DMS53 (cell line): Measurements from ENCODE around the gene PIGZ.

ENCODE experiments used
- DNase-seq: peaks from one replicate; lab custom pipeline; 2025; lab: John Stamatoyannopoulos, UW

The PIGZ gene

DNA sequence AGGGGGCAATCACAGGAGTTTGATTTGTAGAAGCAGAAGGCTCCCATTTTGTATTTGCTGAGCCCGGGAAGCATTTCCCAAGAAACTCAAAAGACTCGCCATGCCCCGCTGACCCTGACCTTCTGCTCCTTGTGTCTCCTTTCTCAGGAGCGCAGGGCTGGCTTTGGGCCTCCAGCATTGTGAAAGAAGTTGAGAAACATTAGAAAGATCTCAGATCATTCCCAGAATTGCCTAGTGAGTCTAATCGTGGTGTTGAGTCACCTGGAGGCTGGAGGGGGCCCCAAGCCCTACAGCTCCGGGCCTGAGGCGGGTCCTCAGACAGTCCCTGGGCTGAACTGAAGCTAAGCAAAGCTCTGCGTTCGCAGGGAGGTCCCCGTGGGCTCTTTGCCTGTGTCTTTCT lies 10.9 kb upstream of the PIGZ start:
- no peak for DNase-seq

GRCh38 chr3:196976941-196977340 lies 8.3 kb upstream of the PIGZ start:
- DNase-seq, result no peak

- DNase-seq, result no peak
Measured at GRCh38 chr3:196975349-196975748, 6.7 kb upstream of the PIGZ start.

DNA sequence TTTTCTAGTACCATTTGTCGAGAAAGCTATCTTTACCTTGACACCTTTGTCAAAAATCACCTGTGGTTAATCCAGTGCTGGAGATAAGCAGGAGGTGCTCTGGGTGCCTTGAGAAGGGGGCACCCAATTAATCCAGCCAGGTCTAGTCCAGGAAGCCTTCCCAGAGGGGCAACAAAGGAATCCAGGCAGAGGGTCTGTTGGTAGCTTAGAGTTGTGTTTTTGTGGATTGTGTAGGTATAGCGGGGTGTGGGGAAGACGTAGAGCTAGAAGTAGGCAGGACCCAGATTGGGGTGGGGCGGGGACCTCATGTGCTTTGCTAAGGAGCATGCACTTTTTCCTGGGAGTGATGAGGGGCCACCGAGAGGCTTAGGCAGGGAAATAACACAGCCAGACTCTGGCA lies 6.0 kb upstream of the PIGZ start:
- DNase-seq, result no peak

- DNase-seq, result peak; percentile 20
Measured at GRCh38 chr3:196971094-196971698, 2.6 kb upstream of the PIGZ start.

DNA sequence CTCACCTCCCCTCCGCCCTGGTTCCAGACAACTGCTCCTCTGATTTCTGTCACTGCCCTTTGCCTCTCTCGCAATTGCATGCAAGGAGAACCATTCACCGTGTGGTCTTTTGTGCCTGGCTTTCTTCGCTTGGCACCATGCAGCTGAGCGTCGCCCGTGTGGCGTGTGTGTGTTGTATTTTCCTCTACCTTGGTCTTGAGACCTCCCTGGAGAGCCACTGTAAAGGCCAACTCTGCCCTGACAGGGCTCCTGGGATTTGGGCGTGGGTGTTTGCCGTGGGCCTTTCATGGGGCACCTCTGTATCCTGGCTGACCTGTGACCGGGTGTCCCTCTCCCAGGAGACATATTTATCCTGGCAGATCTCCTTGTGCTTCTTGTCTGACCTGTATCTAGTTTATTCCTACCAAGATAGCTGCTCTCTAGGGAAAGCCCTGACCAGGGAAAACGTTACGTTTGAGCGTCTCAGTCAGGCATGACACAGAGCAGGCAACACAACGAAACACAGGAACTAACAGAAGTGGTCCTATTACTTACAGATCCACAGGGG lies 2.0 kb upstream of the PIGZ start:
- DNase-seq, result peak; percentile 16

GRCh38 chr3:196969660-196970546 lies 1.3 kb upstream of the PIGZ start:
- peak; percentile 74 for DNase-seq

DNA sequence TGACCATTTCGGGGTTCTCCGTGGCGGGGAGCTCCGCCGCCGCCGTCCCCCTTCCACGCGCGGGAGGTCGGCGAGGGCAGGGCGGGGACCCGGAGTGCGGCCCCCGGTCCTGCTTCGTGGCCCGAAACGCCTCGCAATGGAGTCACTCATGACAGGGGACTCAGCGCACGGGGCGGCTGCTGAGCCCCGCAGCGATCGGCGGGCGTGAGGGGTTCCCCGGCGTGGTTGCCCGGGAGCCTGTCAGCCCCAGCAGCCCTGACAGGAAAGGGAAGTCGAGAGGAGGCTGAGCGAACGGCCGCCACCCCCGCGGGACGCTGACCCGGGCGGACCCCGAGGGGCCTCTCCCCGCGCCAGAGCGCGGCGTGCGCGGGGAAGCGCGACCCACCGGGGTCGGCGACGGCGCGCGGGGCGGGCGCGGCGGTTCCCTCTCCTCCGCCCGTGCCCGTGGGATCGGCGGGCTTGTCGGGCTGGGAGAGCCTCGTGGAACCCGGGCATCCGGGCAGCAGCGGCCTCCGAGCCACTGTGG lies 564 bp upstream of the PIGZ start:
- peak; percentile 56 for DNase-seq

DNA sequence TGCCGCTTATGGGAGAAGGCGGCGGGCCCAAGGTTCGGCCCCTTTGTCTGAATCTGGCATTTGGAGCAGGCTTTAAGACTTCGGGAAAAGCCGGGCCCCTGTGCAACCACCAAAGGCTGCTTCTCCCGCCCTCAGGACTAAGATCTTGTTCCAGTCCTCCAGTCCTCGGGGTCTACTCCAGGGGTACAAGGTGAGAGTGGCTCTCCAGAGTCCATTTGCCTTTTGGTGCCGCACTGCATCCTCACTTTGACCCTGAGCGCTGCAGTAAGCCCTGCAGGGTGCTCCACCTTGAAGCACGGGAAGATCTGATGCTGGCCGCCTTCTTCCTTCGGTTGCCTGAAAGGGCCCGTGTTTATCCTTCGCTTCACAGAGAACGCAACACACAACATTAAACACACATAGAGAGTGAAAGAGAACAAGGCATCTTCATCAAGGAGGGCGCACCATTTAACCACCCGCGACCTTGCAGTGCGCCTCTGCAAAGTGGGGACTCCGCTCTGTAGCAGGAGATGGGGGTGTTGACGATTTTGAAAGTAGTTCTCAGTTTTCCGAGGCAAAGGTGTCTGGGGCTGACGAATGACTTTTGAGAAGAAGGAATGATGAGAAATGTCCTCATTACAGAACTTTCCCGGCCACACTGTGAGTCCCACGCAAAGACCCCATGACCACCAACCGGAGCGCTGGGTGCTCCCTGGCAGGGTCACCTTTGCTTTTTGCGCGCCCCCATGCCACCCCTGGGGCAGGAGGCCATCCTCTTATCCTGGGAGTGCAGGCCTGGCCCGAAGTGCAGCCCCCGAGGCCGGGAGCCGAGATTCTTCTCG lies 1.0 kb downstream of the PIGZ start:
- DNase-seq, result no peak

DNA sequence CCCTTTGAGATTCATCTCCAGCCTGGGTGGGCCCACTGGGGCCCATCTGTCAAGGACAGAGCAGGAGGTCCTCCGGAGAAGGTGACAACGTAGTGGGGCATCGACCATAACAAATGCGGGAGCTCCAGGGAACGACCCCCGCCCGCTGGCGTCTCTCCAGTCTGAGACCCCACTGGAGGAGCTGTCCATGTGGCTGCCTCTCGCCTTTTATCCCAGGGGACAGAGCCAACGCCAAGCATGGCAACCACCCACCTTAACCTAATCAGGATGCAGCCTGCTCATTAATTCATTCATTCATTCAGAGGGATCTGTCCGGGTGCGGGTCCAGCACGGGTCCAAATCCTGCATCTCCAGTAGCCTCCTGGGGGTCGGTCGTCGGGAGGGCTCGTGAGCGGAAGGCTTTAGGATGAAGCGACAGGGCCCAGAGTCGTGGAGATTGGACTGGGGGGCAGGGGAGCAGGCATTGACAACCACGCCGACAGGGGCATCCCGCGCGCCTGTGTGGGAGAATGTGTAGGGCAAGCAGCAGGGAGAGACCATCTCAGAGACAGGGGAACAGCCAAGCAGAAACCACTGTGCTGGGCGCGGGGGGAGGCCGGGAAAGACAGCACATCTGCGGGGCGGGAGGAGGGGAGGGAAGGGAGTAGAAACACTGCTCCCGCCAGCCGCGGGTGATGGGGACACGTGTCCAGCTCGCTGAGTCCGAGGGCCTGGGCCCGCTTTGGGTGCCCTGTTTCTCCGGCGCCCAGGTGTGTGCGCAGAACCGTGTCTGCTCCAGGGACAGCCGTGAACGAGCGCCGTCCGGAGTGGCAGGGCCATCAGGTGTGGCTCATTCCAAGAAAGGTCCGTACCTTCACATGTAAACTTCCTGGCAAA lies 1.9 kb downstream of the PIGZ start:
- no peak for DNase-seq

GRCh38 chr3:196965804-196966173 lies 2.8 kb downstream of the PIGZ start:
- DNase-seq, result no peak

DNA sequence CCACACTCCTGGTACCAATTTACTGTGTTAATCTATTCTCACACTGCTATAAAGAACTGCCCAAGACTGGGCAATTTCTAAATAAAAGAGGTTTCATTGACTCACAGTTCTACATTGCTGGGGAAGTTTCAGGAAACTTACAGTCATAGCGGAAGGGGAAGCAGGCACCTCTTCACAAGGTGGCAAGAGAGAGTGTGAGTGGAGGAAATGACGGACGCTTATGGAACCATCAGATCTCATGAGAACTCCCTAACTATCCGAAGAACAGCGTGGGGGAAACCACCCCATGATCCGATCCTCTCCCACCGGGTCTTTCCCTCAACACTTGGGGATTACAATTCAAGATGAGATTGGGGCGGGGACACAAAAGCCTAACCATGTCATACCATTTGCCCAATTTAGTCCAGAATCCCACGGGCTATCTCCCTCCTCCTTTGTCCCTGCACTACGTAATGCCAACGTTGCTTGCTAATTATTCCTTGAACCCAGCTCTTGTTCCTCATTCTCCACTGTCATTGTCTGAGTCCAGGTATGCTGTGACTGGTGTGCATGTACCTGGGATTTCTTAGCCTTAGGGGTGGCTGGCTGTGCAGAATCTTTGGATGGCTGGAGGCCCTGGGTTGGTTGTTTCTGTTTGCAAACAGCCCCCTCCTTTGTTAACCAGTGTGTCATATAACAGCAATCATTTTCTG lies 3.4 kb downstream of the PIGZ start:
- DNase-seq, result no peak

- no peak for DNase-seq
Measured at GRCh38 chr3:196963631-196963953, 5.0 kb downstream of the PIGZ start.

GRCh38 chr3:196962930-196963630 lies 5.6 kb downstream of the PIGZ start:
- no peak for DNase-seq

- DNase-seq, result no peak
Measured at GRCh38 chr3:196962108-196962929, 6.3 kb downstream of the PIGZ start.

DNA sequence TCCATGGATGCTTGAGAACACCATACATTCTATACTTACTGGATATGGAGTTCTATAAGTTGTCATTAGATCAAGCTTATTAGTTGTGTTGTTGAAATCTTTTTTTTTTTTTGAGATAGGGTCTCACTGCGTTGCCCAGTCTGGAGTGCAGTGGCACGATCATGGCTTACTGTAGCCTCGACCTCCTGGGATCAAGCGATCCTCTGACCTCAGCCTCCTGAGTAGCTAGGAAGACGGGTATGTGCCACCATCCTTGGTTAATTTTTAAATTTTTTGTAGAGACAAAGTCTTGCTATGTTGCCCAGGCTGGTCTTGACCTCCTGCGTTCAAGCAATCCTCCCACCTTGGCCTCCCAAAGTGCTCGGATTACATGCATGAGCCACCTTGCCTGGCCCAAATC lies 13.8 kb downstream of the PIGZ start:
- DNase-seq, result no peak

DNA sequence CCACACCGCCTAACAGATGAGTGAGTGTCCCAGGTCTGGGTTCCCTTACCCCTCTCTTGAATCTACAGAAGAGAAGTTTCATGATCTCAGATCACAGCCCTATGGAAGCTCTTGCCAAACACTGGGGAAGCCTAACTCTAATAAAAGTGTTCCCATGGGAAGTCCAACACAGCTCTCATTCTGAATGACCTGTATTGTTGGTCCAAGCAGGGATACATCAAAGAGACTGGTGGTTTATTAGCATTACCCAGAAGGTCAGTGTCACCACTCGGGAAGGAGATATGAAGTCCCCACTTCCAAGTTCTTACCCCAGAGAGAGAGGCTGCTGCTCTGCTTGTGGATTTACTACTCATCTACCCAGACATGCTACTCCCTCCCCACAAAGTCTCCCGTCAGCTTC lies 17.3 kb downstream of the PIGZ start:
- DNase-seq, result no peak

DNA sequence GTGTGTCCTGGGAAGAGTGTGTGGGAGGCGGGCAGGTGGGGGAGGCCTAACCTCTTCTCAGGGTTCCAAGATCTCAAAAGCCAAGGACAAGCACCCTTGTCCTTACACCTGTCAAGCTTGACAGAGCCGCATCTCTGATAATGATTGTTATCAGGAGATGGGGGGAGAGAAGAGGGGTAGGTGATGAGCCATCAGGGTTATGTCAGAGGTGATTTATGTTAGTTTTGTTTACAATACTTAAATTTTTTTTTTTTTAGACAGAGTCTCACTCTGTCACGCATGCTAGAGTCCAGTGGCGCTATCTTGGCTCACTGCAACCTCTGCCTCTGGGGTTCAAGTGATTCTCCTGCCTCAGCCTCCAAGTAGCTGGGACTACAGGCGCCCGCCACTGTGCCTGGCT lies 18.9 kb downstream of the PIGZ start:
- DNase-seq, result no peak

DNA sequence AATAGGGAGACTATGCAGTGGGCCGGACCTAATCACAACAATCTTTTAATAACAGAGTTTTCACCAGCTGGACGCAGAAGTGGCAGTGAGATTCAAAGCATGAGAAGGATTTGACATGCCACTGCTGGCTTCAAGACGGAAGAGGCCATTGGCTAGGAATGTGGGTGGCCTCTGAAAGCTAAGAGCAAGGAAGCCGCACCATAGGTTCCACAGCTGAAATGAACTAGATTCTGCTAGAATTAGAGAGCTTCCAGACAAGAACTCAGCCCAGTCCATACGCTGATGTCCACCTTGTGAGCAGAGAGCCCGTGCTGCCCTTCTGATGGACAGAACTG lies 19.4 kb downstream of the PIGZ start:
- no peak for DNase-seq
